Panc1 (cell line): ENCODE results near the gene CYP1A2. TPM values are rescaled to one million over a fixed set of nuclear protein-coding genes. Genes with fewer than 3 reads are reported as not detected.
"Not testable (repeated sequence)": the region's sequence is repeated elsewhere in the genome, so short reads cannot be mapped to it uniquely, and the experiment has no call there.

Source experiments
- ATAC-seq: fragments of 200-7000 bp; cut with Tn5 transposase; 2 replicates; pipeline ENCODE4 v1.9.1; 2020; ENCODE audit warnings: mild to moderate bottlenecking, moderate library complexity
- BruUV-seq: library from RNA; stranded (reverse); fragments of 400-500 nt; replicated peaks from 2 replicates; lab custom pipeline; 2021; lab: Mats Ljungman, UMichigan
- CTCF ChIA-PET: fragments of 300-600 bp; sonication (Branson Sonifier 250); formaldehyde crosslinking; loops from one replicate; lab custom pipeline; 2022; ENCODE audit warnings: antibody characterized with exemption; lab: Charles Lee
- POLR2A ChIA-PET: fragments of 300-600 bp; sonication (Branson Sonifier 250); formaldehyde crosslinking; loops from one replicate; lab custom pipeline; 2022; ENCODE audit warnings: antibody characterized with exemption; lab: Charles Lee
- DNase-seq: peaks from one replicate; pipeline ENCODE4 v3.0.0-alpha.2; 2010; ENCODE audit warnings: low read depth, low spot score
- H3K27ac ChIP-seq: 2 replicates; pipeline ENCODE4 v1.5.1; 2011; ENCODE audit warnings: mild to moderate bottlenecking, low read length, inconsistent platforms
- H3K27me3 ChIP-seq: fragments of 200-500 bp; sonication (Bioruptor generic); 2 replicates; pipeline ENCODE4 v1.6.0; 2014; ENCODE audit warnings: low read length, inconsistent platforms; ENCODE audit not compliant: control insufficient read depth, insufficient read depth
- H3K36me3 ChIP-seq: fragments of 200-500 bp; sonication (Bioruptor generic); 2 replicates; pipeline ENCODE4 v1.5.1; 2014; ENCODE audit warnings: inconsistent platforms, mild to moderate bottlenecking, low read length, moderate library complexity; ENCODE audit not compliant: control insufficient read depth, insufficient read depth
- H3K4me1 ChIP-seq: 2 replicates; pipeline ENCODE4 v1.5.1; 2011; ENCODE audit warnings: inconsistent platforms, mild to moderate bottlenecking, low read length, moderate library complexity; ENCODE audit not compliant: control insufficient read depth, insufficient read depth
- H3K4me3 ChIP-seq, 2 experiments: 2 replicates each; pipeline ENCODE4 v1.5.1; 2011 to 2012; ENCODE audit warnings: low read depth in 2 of 2, low read length in 2 of 2, mild to moderate bottlenecking in 2 of 2, inconsistent platforms in 1 of 2, moderate library complexity in 1 of 2
- H3K9me3 ChIP-seq: fragments of 200-500 bp; sonication (Bioruptor generic); 2 replicates; pipeline ENCODE4 v1.5.1; 2014; ENCODE audit warnings: low read depth, mild to moderate bottlenecking, inconsistent platforms, low read length, moderate library complexity; ENCODE audit not compliant: control insufficient read depth, insufficient read depth
- POLR2AphosphoS5 ChIP-seq: IDR thresholded peaks from 2 replicates; pipeline ENCODE4 v1.6.1; 2012; ENCODE audit warnings: mild to moderate bottlenecking, low read depth, low read length, moderate library complexity
- SIN3A ChIP-seq: IDR thresholded peaks from 2 replicates; pipeline ENCODE4 v1.6.1; 2012; ENCODE audit warnings: low read depth, mild to moderate bottlenecking, low read length, moderate library complexity, borderline replicate concordance; ENCODE audit not compliant: insufficient read depth
- TCF7L2 ChIP-seq: IDR thresholded peaks from 2 replicates; pipeline ENCODE4 v1.6.1; 2011; ENCODE audit warnings: mild to moderate bottlenecking, low read depth, low read length, inconsistent platforms
- in situ Hi-C: cut with HindIII; loops from 2 replicates; pipeline ENCODE4 v1.10.0; 2016; ENCODE audit warnings: low sequenced_read_pairs, low pct_unique_long_range_greater_than_20kb
- intact Hi-C: fragments of 100-400 bp; cut with micrococcal nuclease; formaldehyde crosslinking; loops from one replicate; pipeline ENCODE4 v1.10.0; 2022; ENCODE audit not compliant: unreplicated experiment
- total RNA-seq: library from RNA; stranded (reverse); gene quantifications from one replicate; pipeline ENCODE4 v1.2.1, GENCODE V29; 2021; ENCODE audit not compliant: unreplicated experiment
- TF ChIP-seq, protein P1 (sequence below): fragments of 450-650 bp; IDR thresholded peaks from 2 replicates; pipeline ENCODE4 v1.5.1; 2017; ENCODE audit warnings: mild to moderate bottlenecking
- TF ChIP-seq, protein P2 (sequence below), 2 experiments: IDR thresholded peaks; 2 replicates each; pipeline ENCODE4 v1.6.1; 2011 to 2012; ENCODE audit warnings: low read depth in 2 of 2, control low read depth in 1 of 2, low read length in 1 of 2, mild to moderate bottlenecking in 1 of 2, moderate library complexity in 1 of 2; ENCODE audit not compliant: insufficient read depth in 1 of 2

The CYP1A2 gene
- total RNA-seq, 1 experiment from 2014 or later, result not detected

DNA sequence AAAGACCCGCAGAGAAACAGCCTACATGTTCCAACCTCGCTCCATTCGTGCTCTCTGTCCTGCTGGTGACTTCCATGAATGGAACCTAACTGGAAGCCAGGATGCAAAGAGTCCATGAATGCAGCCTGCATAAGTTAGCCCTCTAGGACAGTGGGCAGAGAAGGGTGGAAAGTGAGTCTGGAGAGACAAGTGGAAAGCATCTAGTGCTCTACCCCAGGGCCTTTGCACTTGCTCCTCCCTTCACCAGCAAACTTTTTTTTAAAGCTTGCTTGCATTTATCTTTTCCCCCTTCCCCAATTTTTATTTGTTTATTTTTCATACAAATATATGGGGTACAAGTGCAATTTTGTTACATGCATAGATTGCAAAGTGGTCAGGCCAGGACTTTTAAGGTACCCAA, 15.4 kb upstream of the CYP1A2 start:
- Histone ChIP-seq H3K4me1 (no peaks in the 10 kb centered on the region), H3K4me3 (no peak overlapping the region), H3K27me3 (no peaks in the 10 kb centered on the region), H3K9me3 (no peaks in the 10 kb centered on the region), H3K27ac (no peak overlapping the region), H3K36me3 (no peaks in the 10 kb centered on the region)
- TF ChIP-seq POLR2AphosphoS5, result no peak
- TF ChIP-seq SIN3A, result no peak
- TF ChIP-seq TCF7L2, result no peak
- TF ChIP-seq, protein P1, sequence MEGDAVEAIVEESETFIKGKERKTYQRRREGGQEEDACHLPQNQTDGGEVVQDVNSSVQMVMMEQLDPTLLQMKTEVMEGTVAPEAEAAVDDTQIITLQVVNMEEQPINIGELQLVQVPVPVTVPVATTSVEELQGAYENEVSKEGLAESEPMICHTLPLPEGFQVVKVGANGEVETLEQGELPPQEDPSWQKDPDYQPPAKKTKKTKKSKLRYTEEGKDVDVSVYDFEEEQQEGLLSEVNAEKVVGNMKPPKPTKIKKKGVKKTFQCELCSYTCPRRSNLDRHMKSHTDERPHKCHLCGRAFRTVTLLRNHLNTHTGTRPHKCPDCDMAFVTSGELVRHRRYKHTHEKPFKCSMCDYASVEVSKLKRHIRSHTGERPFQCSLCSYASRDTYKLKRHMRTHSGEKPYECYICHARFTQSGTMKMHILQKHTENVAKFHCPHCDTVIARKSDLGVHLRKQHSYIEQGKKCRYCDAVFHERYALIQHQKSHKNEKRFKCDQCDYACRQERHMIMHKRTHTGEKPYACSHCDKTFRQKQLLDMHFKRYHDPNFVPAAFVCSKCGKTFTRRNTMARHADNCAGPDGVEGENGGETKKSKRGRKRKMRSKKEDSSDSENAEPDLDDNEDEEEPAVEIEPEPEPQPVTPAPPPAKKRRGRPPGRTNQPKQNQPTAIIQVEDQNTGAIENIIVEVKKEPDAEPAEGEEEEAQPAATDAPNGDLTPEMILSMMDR, result no peak
- TF ChIP-seq, protein P2, sequence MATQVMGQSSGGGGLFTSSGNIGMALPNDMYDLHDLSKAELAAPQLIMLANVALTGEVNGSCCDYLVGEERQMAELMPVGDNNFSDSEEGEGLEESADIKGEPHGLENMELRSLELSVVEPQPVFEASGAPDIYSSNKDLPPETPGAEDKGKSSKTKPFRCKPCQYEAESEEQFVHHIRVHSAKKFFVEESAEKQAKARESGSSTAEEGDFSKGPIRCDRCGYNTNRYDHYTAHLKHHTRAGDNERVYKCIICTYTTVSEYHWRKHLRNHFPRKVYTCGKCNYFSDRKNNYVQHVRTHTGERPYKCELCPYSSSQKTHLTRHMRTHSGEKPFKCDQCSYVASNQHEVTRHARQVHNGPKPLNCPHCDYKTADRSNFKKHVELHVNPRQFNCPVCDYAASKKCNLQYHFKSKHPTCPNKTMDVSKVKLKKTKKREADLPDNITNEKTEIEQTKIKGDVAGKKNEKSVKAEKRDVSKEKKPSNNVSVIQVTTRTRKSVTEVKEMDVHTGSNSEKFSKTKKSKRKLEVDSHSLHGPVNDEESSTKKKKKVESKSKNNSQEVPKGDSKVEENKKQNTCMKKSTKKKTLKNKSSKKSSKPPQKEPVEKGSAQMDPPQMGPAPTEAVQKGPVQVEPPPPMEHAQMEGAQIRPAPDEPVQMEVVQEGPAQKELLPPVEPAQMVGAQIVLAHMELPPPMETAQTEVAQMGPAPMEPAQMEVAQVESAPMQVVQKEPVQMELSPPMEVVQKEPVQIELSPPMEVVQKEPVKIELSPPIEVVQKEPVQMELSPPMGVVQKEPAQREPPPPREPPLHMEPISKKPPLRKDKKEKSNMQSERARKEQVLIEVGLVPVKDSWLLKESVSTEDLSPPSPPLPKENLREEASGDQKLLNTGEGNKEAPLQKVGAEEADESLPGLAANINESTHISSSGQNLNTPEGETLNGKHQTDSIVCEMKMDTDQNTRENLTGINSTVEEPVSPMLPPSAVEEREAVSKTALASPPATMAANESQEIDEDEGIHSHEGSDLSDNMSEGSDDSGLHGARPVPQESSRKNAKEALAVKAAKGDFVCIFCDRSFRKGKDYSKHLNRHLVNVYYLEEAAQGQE (IDR thresholded peaks at IDR 0.05; ENCODE audit: insufficient read depth in 1 of 2, low read depth in 2 of 2, low read length in 1 of 2), result no peak
- ATAC-seq (no peak), DNase-seq (no peak)
- CTCF ChIA-PET, result no interaction called here
- BruUV-seq, result no TSS peak
- in situ Hi-C loops (no loop called here), intact Hi-C loops (no loop called here)
- POLR2A ChIA-PET, result no interaction called here

DNA sequence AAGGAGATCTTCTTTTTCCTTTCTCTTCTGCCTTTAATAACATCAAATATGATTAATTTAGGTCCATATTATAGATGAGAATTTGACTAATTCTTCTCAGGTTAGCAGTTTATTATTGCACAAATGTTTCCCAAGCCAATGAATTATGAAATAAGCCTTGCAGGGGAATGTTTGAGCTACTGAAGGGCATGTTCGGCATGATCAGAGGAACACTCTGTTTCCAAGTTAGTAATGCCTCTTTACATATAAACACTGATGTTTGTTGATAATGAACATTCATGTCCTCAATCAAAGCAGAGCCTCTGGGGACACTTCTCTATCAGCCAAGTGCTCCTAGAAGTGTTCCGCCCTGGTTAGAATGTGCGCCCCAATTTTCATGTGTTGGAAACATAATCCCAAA, 13.3 kb upstream of the CYP1A2 start:
- no peaks in the 10 kb centered on the region for H3K4me1 ChIP-seq
- TF ChIP-seq, protein P1, result no peak
- TF ChIP-seq SIN3A, result no peak
- no peak for TF ChIP-seq TCF7L2
- no peak overlapping the region for H3K27ac ChIP-seq
- H3K36me3 ChIP-seq, result no peaks in the 10 kb centered on the region
- in situ Hi-C loops (no loop called here), intact Hi-C loops (no loop called here)
- ATAC-seq (no peak), DNase-seq (no peak)
- no peaks in the 10 kb centered on the region for H3K27me3 ChIP-seq
- ChIA-PET POLR2A (no interaction called here), CTCF (no interaction called here)
- no peaks in the 10 kb centered on the region for H3K9me3 ChIP-seq
- no peak overlapping the region for H3K4me3 ChIP-seq
- BruUV-seq, result no TSS peak

DNA sequence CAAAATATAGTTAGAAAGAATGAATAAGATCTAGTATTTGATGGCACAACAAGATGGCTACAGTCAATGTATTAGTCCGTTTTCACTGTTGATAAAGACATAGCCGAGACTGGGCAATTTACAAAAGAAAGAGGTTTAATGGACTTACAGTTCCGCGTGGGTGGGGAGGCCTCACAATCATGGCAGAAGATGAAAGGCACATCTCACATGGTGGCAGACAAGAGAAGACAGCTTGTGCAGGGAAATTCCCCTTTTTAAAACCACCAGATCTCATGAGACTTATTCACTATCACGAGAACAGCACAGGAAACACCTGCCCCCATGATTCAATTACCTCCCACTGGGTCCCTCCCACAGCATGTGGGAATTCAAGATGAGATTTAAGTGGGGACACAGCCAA, 10.4 kb upstream of the CYP1A2 start:
- H3K27ac ChIP-seq, H3K4me3 ChIP-seq, ATAC-seq, H3K4me1 ChIP-seq, H3K9me3 ChIP-seq, H3K36me3 ChIP-seq, DNase-seq, BruUV-seq, in situ Hi-C loops, H3K27me3 ChIP-seq, intact Hi-C loops, POLR2A ChIA-PET, CTCF ChIA-PET: not testable (repeated sequence)
